Uterus (tissue), 2 donors: ENCODE data around the gene SMARCE1.

Experiments
- POLR2A ChIP-seq, 2 donors: fragments of 450-650 bp; IDR thresholded peaks; one replicate each; pipeline ENCODE4 v1.6.1; 2016; ENCODE audit warnings: antibody characterized with exemption in 2 of 2, mild to moderate bottlenecking in 1 of 2, moderate library complexity in 1 of 2
- TF ChIP-seq, protein P1 (sequence below), 4 experiments: fragments of 200-600 bp in 2 of 4; fragments of 450-650 bp in 2 of 4; sonication (generic) in 2 of 4; IDR thresholded peaks; one replicate each; pipeline ENCODE4 v1.5.1; 2016 to 2019; ENCODE audit warnings: antibody characterized with exemption in 4 of 4, mild to moderate bottlenecking in 2 of 4, moderate library complexity in 1 of 4

DNA sequence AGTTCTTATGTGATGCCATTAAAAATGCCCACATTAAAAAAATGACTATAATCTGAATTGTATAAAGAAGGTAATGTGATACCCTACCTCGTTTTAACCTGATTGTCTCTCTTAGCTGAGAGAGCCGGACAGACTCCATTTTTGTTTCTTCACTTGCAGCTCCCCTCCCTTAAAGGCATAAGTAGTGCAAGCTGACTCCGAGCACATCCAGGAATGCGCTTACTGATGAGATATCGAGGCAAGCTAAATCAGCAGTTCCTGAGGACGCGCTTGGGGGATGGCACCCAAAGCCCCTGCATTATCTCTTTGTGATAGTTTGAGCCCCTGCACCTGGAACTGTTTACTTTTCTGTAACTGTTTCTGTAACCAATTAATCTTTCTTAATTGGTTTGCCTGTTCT lies 49.7 kb upstream of the SMARCE1 start:
- TF ChIP-seq POLR2A (IDR thresholded peaks at IDR 0.05) = no peak
- TF ChIP-seq, protein P1, sequence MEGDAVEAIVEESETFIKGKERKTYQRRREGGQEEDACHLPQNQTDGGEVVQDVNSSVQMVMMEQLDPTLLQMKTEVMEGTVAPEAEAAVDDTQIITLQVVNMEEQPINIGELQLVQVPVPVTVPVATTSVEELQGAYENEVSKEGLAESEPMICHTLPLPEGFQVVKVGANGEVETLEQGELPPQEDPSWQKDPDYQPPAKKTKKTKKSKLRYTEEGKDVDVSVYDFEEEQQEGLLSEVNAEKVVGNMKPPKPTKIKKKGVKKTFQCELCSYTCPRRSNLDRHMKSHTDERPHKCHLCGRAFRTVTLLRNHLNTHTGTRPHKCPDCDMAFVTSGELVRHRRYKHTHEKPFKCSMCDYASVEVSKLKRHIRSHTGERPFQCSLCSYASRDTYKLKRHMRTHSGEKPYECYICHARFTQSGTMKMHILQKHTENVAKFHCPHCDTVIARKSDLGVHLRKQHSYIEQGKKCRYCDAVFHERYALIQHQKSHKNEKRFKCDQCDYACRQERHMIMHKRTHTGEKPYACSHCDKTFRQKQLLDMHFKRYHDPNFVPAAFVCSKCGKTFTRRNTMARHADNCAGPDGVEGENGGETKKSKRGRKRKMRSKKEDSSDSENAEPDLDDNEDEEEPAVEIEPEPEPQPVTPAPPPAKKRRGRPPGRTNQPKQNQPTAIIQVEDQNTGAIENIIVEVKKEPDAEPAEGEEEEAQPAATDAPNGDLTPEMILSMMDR (IDR thresholded peaks at IDR 0.05) = no peak
